ENCODE measurements around the gene IL5RA.

GRCh38 chr3:3081381-3082233, 28.6 kb downstream of the IL5RA start:
- TF ChIP-seq, protein P1, sequence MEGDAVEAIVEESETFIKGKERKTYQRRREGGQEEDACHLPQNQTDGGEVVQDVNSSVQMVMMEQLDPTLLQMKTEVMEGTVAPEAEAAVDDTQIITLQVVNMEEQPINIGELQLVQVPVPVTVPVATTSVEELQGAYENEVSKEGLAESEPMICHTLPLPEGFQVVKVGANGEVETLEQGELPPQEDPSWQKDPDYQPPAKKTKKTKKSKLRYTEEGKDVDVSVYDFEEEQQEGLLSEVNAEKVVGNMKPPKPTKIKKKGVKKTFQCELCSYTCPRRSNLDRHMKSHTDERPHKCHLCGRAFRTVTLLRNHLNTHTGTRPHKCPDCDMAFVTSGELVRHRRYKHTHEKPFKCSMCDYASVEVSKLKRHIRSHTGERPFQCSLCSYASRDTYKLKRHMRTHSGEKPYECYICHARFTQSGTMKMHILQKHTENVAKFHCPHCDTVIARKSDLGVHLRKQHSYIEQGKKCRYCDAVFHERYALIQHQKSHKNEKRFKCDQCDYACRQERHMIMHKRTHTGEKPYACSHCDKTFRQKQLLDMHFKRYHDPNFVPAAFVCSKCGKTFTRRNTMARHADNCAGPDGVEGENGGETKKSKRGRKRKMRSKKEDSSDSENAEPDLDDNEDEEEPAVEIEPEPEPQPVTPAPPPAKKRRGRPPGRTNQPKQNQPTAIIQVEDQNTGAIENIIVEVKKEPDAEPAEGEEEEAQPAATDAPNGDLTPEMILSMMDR (IDR thresholded peaks at IDR 0.05) = no peak
- no peak for TF ChIP-seq POLR2A (IDR thresholded peaks at IDR 0.05)
- no peak for TF ChIP-seq POLR2AphosphoS5 (IDR thresholded peaks at IDR 0.05)

All from gastroesophageal sphincter (tissue), 3 donors.